Middle frontal gyrus (tissue), 1 donor: ENCODE results near the gene ZNF79.

Experiments used
- DNase-seq: peaks from one replicate; pipeline ENCODE4 v3.0.0-alpha.2; 2015; ENCODE audit warnings: low spot score; ENCODE audit errors: extremely low spot score

Gene ZNF79

GRCh38 chr9:127398275-127398647 is 25.9 kb upstream of the ZNF79 start:
- DNase-seq, result no peak

GRCh38 chr9:127398715-127399400 is 25.3 kb upstream of the ZNF79 start:
- DNase-seq, result no peak

- DNase-seq, result no peak
These were observed 24.4 kb upstream of the ZNF79 start for GRCh38 chr9:127399736-127400269.

DNA sequence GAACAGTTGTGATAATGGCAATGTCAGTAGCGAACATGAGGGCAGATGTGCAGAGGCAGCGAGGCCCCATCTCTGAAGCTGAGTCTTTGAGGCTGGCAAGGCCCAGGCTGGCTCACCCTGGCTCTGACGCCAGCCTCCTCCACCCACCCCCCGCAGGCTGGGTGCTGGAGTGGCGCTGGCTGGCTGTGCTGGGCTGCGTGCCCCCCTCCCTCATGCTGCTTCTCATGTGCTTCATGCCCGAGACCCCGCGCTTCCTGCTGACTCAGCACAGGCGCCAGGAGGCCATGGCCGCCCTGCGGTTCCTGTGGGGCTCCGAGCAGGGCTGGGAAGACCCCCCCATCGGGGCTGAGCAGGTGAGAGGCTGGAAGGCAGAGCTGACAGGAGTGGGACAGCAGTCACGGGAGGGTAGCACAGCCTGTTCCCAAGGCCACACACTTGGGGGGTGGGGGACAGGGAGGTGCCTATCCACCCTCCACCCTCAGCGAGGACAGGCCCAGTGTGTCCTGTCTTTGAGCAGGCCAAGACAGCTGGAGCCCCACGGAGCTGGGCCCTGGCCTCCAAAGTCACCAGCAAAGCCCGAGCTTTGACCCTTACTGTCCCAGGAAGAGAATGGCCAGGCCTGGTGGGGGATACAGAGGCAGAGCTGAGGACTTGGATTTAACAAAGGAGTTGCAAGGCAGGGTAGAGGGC is 21.6 kb upstream of the ZNF79 start:
- DNase-seq, result no peak

DNA sequence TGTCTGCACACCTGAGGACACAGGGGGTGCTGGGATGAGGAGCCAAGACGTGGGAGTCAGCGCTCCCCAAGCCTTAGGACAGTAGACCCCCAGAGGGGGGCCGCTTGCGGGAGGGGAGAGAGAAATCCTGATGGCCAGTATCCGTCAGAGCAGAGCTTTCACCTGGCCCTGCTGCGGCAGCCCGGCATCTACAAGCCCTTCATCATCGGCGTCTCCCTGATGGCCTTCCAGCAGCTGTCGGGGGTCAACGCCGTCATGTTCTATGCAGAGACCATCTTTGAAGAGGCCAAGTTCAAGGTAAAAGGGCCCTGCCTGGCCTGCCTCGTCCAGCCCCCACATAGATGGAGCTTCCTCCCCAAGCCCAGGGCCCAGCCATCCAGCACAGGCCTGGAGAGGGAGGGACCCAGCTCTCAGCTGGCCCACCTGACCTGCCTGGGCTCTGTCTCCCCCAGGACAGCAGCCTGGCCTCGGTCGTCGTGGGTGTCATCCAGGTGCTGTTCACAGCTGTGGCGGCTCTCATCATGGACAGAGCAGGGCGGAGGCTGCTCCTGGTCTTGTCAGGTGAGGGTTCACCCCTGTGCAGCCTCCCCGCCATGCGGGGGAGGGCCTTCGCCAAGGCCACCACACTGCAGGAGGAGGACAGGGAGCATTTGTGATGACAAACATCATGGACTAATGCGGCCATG is 20.5 kb upstream of the ZNF79 start:
- no peak for DNase-seq

GRCh38 chr9:127404631-127405030 is 19.6 kb upstream of the ZNF79 start:
- no peak for DNase-seq

GRCh38 chr9:127405344-127406125 is 18.6 kb upstream of the ZNF79 start:
- no peak for DNase-seq

DNA sequence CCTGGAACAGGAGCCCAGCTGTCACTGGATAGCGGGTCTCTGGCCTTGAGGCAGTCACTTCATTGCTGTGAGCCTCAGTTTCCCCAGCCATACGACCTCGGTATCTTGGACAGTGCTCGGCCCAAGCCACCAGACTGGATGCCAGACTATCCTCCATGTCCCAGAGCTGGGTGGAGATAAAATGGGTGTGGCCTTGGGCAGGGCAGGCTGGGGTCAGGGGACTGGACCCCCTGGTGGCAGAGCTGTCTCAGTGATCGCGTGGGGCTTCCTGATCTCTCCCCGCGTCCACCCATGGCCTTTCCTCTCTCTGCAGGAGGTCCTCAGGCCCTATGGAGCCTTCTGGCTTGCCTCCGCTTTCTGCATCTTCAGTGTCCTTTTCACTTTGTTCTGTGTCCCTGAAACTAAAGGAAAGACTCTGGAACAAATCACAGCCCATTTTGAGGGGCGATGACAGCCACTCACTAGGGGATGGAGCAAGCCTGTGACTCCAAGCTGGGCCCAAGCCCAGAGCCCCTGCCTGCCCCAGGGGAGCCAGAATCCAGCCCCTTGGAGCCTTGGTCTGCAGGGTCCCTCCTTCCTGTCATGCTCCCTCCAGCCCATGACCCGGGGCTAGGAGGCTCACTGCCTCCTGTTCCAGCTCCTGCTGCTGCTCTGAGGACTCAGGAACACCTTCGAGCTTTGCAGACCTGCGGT is 17.2 kb upstream of the ZNF79 start:
- DNase-seq, result no peak

DNA sequence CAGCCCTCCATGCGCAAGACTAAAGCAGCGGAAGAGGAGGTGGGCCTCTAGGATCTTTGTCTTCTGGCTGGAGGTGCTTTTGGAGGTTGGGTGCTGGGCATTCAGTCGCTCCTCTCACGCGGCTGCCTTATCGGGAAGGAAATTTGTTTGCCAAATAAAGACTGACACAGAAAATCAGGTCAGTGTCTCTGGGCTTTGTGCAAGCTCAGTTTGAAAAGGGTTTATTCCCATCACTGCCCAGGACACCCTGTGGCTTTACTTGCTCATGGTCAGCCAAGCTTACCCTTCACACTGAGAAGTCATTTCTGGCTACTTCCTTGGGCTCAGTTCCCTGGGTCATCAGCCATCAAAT is 16.7 kb upstream of the ZNF79 start:
- DNase-seq, result no peak

- no peak for DNase-seq
These were observed 13.1 kb upstream of the ZNF79 start for GRCh38 chr9:127411122-127411521.

DNA sequence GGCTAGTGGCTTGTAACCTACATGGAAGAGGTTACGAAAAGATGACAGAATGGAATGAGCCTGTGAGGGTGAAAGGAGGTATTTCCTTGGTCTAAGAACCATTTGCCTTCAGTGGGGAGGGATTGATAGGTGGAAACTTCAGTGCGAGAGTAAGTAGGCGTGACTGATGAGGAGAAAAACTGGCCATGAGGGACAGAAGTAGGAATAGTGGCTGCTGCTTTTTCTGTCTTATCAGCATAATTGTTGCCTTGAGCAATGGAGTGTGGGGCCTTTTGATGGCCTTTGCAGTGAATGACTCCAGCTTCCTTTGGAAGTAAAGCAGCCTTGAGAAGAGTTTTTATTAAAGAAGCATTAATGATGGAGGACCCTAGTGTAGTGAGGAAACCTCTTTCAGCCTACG is 9.0 kb upstream of the ZNF79 start:
- no peak for DNase-seq

DNA sequence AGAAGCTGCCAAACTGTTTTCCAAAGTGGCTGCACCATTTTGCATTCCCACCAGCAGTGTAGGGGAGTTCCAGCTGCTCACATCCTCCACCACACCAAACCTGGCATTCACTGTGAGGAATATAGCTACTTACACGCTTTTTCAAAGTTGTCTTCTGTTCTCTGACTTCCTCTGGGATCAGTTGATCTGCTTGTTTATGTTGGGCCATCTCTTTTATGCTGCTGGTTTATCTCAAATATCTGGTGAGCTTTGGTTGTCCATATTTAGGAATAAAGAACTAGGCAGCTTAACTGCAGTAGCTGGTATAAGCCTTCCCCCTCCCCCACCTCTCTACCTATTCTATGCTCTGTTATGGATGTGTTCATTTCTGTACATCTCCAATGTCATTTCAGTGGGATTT is 8.5 kb upstream of the ZNF79 start:
- no peak for DNase-seq

GRCh38 chr9:127417131-127418036 is 6.8 kb upstream of the ZNF79 start:
- DNase-seq, result no peak

GRCh38 chr9:127418037-127418471 is 6.1 kb upstream of the ZNF79 start:
- no peak for DNase-seq

DNA sequence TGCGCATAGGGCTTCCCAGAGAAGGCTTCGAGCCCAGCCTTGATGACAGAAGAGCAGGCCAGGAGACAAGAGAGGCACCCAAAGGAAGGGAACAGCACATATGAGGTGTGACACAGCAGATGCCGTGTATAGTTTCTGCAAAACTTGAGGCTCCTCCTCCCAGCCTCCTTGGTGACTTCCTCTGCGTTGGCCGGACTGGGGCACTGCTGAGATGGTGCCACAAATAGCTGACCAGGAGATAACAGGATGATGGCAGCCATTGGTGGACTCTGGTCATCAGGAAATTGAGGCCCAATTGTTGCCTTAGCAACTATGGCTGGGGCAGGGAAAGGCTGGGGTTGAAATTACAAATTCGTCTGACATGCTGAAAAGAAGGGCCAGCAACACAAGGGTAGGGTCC is 4.8 kb upstream of the ZNF79 start:
- DNase-seq, result no peak

GRCh38 chr9:127421057-127421456 is 3.1 kb upstream of the ZNF79 start:
- DNase-seq, result no peak

GRCh38 chr9:127422133-127422782 is 1.9 kb upstream of the ZNF79 start:
- DNase-seq, result no peak

GRCh38 chr9:127422787-127423186 is 1.4 kb upstream of the ZNF79 start:
- no peak for DNase-seq

GRCh38 chr9:127423476-127423933 is 677 bp upstream of the ZNF79 start:
- no peak for DNase-seq

- no peak for DNase-seq
These were observed 456 bp downstream of the ZNF79 start for GRCh38 chr9:127424676-127424999.
